ENCODE data around the gene ENTPD1.

DNA sequence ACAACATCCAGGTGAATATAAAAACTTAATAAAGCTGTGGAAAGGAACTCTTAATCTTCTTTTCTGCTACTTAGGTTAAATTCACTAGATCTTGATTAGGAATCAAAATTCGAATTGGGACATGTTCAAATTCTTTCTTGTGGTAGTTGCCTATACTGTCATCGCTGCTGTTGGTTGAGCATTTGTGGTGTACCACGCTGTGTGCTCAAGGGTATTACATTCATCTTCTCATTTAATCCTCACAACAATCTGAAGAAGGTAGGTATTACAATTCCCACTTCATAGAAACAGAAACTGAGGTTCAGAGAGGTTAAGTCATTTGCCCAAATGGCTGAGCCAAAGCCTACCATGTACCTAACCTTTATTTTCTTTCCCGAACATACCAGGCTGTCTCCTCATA is 111.9 kb downstream of the ENTPD1 start:
- TF ChIP-seq, protein P1, sequence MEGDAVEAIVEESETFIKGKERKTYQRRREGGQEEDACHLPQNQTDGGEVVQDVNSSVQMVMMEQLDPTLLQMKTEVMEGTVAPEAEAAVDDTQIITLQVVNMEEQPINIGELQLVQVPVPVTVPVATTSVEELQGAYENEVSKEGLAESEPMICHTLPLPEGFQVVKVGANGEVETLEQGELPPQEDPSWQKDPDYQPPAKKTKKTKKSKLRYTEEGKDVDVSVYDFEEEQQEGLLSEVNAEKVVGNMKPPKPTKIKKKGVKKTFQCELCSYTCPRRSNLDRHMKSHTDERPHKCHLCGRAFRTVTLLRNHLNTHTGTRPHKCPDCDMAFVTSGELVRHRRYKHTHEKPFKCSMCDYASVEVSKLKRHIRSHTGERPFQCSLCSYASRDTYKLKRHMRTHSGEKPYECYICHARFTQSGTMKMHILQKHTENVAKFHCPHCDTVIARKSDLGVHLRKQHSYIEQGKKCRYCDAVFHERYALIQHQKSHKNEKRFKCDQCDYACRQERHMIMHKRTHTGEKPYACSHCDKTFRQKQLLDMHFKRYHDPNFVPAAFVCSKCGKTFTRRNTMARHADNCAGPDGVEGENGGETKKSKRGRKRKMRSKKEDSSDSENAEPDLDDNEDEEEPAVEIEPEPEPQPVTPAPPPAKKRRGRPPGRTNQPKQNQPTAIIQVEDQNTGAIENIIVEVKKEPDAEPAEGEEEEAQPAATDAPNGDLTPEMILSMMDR (conservative IDR thresholded peaks at IDR 0.05 in 1 of 2, IDR thresholded peaks at IDR 0.05 in 1 of 2; ENCODE audit: low read depth in 1 of 2, low read length in 2 of 2) = no peak
- no peak for TF ChIP-seq EZH2 (IDR thresholded peaks at IDR 0.05; ENCODE audit: low read length, missing control alignments)

Data from fibroblast of lung (primary cell).